SK-N-SH (cell line): ENCODE results near the gene LSMEM2. TPM values are rescaled to one million over a fixed set of nuclear protein-coding genes. Genes with fewer than 3 reads are reported as not detected.

Source experiments
- CTCF ChIA-PET: fragments of 300-600, 350-600 bp; formaldehyde crosslinking; extraction: SDS; loops from one replicate; lab custom pipeline; 2021; lab: Yijun Ruan, JAX
- POLR2A ChIA-PET: fragments of 350-600 bp; sonication (Branson Sonifier 250); formaldehyde crosslinking; extraction: SDS; loops from one replicate; lab custom pipeline; 2020; ENCODE audit warnings: antibody characterized with exemption, inconsistent platforms; lab: Yijun Ruan, JAX
- DNase-seq: peaks from one replicate; pipeline ENCODE4 v3.0.0; 2012
- H2AFZ ChIP-seq: fragments of 200-600 bp; sonication (generic); 2 replicates; pipeline ENCODE4 v1.8.1; 2016; ENCODE audit warnings: antibody characterized with exemption, mild to moderate bottlenecking, low read depth
- H3F3A ChIP-seq: fragments of 200-600 bp; sonication (generic); replicated peaks from 2 replicates; pipeline ENCODE3; 2016; ENCODE audit warnings: antibody characterized with exemption, mild to moderate bottlenecking; ENCODE audit not compliant: insufficient read depth
- H3K27ac ChIP-seq, 2 experiments: fragments of 200-500 bp in 1 of 2; fragments of 200-600 bp in 1 of 2; sonication (Bioruptor generic) in 1 of 2; sonication (generic), shearing (Covaris generic) in 1 of 2; 2 replicates each; pipeline versions ENCODE4 v1.5.1 to v1.6.1; 2014 to 2016; ENCODE audit warnings: low read depth in 2 of 2, inconsistent platforms in 1 of 2, low read length in 1 of 2, mild to moderate bottlenecking in 1 of 2, mixed read lengths in 1 of 2
- H3K27me3 ChIP-seq: fragments of 200-600 bp; sonication (generic), shearing (Covaris generic); 2 replicates; pipeline ENCODE4 v1.6.1; 2016; ENCODE audit warnings: mixed run types; ENCODE audit not compliant: insufficient read depth
- H3K36me3 ChIP-seq, 2 experiments: fragments of 200-500 bp in 1 of 2; fragments of 200-600 bp in 1 of 2; sonication (Bioruptor generic) in 1 of 2; sonication (generic) in 1 of 2; replicated peaks in 1 of 2; 2 replicates each; pipeline versions ENCODE3 to v1.5.1; 2014 to 2016; ENCODE audit warnings: low read length in 1 of 2, mild to moderate bottlenecking in 1 of 2; ENCODE audit not compliant: insufficient read depth in 2 of 2, control insufficient read depth in 1 of 2
- H3K4me1 ChIP-seq, 2 experiments: fragments of 200-500 bp in 1 of 2; fragments of 200-600 bp in 1 of 2; sonication (Bioruptor generic) in 1 of 2; sonication (generic), shearing (Covaris generic) in 1 of 2; 2 replicates each; pipeline versions ENCODE4 v1.5.1 to v1.6.1; 2014 to 2016; ENCODE audit warnings: low read depth in 1 of 2, low read length in 1 of 2, mixed run types in 1 of 2; ENCODE audit not compliant: insufficient read depth in 2 of 2, control insufficient read depth in 1 of 2
- H3K4me2 ChIP-seq: fragments of 200-600 bp; sonication (generic), shearing (Covaris generic); 2 replicates; pipeline ENCODE4 v1.6.1; 2017; ENCODE audit warnings: mixed run types
- H3K4me3 ChIP-seq, 2 experiments: fragments of 200-500 bp in 1 of 2; fragments of 200-600 bp in 1 of 2; sonication (Bioruptor generic) in 1 of 2; sonication (generic), shearing (Covaris generic) in 1 of 2; 2 replicates each; pipeline versions ENCODE4 v1.5.1 to v1.8.1; 2014 to 2016; ENCODE audit warnings: low read depth in 2 of 2, inconsistent platforms in 1 of 2, low read length in 1 of 2, mild to moderate bottlenecking in 1 of 2, mixed read lengths in 1 of 2, moderate library complexity in 1 of 2
- H3K79me2 ChIP-seq: fragments of 200-600 bp; sonication (generic); 2 replicates; pipeline ENCODE4 v1.8.1; 2017; ENCODE audit warnings: mild to moderate bottlenecking; ENCODE audit not compliant: insufficient read depth
- H3K9ac ChIP-seq: fragments of 200-600 bp; sonication (generic); 2 replicates; pipeline ENCODE4 v1.6.1; 2017; ENCODE audit warnings: mixed run types
- H3K9me2 ChIP-seq: fragments of 200-600 bp; sonication (generic); 2 replicates; pipeline ENCODE4 v1.6.1; 2017; ENCODE audit warnings: mixed run types
- H3K9me3 ChIP-seq: fragments of 200-600 bp; sonication (generic); 2 replicates; pipeline ENCODE4 v1.6.1; 2017; ENCODE audit warnings: mixed run types, mild to moderate bottlenecking, moderate library complexity
- H4K20me1 ChIP-seq: fragments of 200-600 bp; sonication (generic); 2 replicates; pipeline ENCODE4 v1.6.1; 2017; ENCODE audit warnings: mild to moderate bottlenecking, mixed run types; ENCODE audit not compliant: insufficient read depth
- FOXJ3 ChIP-seq: sonication (generic); formaldehyde crosslinking; IDR thresholded peaks from 2 replicates; pipeline ENCODE4 v1.5.1; 2020; ENCODE audit warnings: mild to moderate bottlenecking, missing genetic modification reagents
- FOXM1 ChIP-seq: IDR thresholded peaks from 2 replicates; pipeline ENCODE4 v1.4.0; 2012; ENCODE audit warnings: low read depth, mild to moderate bottlenecking
- RAD21 ChIP-seq: IDR thresholded peaks from 2 replicates; pipeline ENCODE4 v1.6.1; 2012; ENCODE audit warnings: mild to moderate bottlenecking, low read length
- RFX5 ChIP-seq: IDR thresholded peaks from 2 replicates; pipeline ENCODE4 v1.6.1; 2012; ENCODE audit warnings: mild to moderate bottlenecking, improper control_type of control experiment, low read length
- RXRA ChIP-seq: IDR thresholded peaks from 2 replicates; pipeline ENCODE4 v1.4.0; 2012; ENCODE audit warnings: low read depth, mild to moderate bottlenecking, borderline replicate concordance
- SMC3 ChIP-seq: IDR thresholded peaks from 2 replicates; pipeline ENCODE4 v1.6.1; 2012; ENCODE audit warnings: low read depth, low read length, improper control_type of control experiment
- WGBS: methylation state at CpG from one replicate; pipeline ENCODE4 v1.1.6; 2017; ENCODE audit warnings: low lambda C conversion rate; 5-methylcytosine and 5-hydroxymethylcytosine counted together
- polyA plus RNA-seq, 3 experiments: library from polyadenylated mRNA; depleted of rRNA; stranded (reverse); fragments of >200 nt; gene quantifications; 2 replicates each; pipeline ENCODE4 v1.2.3, GENCODE V29; 2012
- TF ChIP-seq, protein P1 (sequence below): IDR thresholded peaks from 2 replicates; pipeline ENCODE4 v1.4.0; 2012; ENCODE audit warnings: low read depth, borderline replicate concordance
- TF ChIP-seq, protein P2 (sequence below): fragments of 200-600 bp; sonication (generic); IDR thresholded peaks from 2 replicates; pipeline ENCODE4 v1.6.1; 2017; ENCODE audit warnings: antibody characterized with exemption, mild to moderate bottlenecking, moderate library complexity

The LSMEM2 gene
- polyA plus RNA-seq, 1 of the 3 experiments (the other 2 are of a cell fraction): 0.03 TPM

DNA sequence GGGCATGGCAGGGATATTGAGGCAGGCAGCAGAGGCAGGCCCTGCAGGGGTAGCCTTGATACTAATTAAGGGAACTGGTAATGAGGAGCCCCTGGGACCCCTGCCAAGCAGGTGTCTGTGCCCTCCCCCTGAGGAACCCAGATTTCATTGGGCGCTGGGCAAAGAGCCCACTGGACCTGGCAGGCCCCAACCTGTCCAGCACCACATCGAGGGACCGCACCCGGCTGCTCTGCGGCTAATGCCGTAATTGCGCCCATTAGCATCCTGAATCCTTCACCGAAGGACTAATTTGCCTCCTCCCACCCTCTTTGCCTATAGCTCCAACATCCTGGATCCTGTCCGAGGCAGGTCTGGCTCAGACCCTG lies 23.7 kb upstream of the LSMEM2 start:
- peaks cover 27 to 53% of the 10 kb centered on the region in 2 experiments for H3K36me3 ChIP-seq

GRCh38 chr3:50256978-50257890 lies 21.7 kb upstream of the LSMEM2 start:
- Histone ChIP-seq H3K9me2 (no peaks in the 10 kb centered on the region), H3K4me1 (peaks cover 15 to 19% of the 10 kb centered on the region in 2 experiments; a peak in 2 of 4 replicates), H3K9me3 (no peaks in the 10 kb centered on the region), H3K79me2 (peaks cover 39% of the 10 kb centered on the region), H4K20me1 (peaks cover 28% of the 10 kb centered on the region), H2AFZ (no peak overlapping the region), H3K4me2 (no peak overlapping the region), H3F3A (peaks cover 34% of the 10 kb centered on the region), H3K4me3 (no peak overlapping the region; a peak in 1 of 4 replicates), H3K9ac (no peak overlapping the region), H3K27ac (no peak overlapping the region), H3K36me3 (peaks cover 23 to 46% of the 10 kb centered on the region in 2 experiments), H3K27me3 (no peaks in the 10 kb centered on the region)
- TF ChIP-seq, protein P1, sequence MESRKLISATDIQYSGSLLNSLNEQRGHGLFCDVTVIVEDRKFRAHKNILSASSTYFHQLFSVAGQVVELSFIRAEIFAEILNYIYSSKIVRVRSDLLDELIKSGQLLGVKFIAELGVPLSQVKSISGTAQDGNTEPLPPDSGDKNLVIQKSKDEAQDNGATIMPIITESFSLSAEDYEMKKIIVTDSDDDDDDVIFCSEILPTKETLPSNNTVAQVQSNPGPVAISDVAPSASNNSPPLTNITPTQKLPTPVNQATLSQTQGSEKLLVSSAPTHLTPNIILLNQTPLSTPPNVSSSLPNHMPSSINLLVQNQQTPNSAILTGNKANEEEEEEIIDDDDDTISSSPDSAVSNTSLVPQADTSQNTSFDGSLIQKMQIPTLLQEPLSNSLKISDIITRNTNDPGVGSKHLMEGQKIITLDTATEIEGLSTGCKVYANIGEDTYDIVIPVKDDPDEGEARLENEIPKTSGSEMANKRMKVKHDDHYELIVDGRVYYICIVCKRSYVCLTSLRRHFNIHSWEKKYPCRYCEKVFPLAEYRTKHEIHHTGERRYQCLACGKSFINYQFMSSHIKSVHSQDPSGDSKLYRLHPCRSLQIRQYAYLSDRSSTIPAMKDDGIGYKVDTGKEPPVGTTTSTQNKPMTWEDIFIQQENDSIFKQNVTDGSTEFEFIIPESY: no peak
- TF ChIP-seq RAD21 (peak; percentile 54), FOXM1 (no peak), RFX5 (no peak), RXRA (no peak), SMC3 (peak; percentile 36; the same call in 1 of the 2 replicates)
- TF ChIP-seq, protein P2, sequence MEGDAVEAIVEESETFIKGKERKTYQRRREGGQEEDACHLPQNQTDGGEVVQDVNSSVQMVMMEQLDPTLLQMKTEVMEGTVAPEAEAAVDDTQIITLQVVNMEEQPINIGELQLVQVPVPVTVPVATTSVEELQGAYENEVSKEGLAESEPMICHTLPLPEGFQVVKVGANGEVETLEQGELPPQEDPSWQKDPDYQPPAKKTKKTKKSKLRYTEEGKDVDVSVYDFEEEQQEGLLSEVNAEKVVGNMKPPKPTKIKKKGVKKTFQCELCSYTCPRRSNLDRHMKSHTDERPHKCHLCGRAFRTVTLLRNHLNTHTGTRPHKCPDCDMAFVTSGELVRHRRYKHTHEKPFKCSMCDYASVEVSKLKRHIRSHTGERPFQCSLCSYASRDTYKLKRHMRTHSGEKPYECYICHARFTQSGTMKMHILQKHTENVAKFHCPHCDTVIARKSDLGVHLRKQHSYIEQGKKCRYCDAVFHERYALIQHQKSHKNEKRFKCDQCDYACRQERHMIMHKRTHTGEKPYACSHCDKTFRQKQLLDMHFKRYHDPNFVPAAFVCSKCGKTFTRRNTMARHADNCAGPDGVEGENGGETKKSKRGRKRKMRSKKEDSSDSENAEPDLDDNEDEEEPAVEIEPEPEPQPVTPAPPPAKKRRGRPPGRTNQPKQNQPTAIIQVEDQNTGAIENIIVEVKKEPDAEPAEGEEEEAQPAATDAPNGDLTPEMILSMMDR: peak; percentile 70
- ChIA-PET CTCF (interaction anchor here (0.6 to 61.6 kb wide), 11 partner anchors 9 to 92 kb away, joined by 3 to 1375 read pairs (median 4); partner anchors contain the start of genes GNAI2, GNAT1 and SEMA3B), POLR2A (no interaction called here)
- peak; percentile 65 for DNase-seq
- 93% methylated on average over 20 of the region's 20 CpGs for WGBS

More for the DNA sequence above, 23.7 kb upstream of the LSMEM2 start:
- H4K20me1 ChIP-seq: peaks cover 48% of the 10 kb centered on the region
- peaks cover 47% of the 10 kb centered on the region for H3K79me2 ChIP-seq
- H3K4me1 ChIP-seq: peaks cover 6% of the 10 kb centered on the region in 2 experiments; a peak in 1 of 4 replicates
- H3K9ac ChIP-seq: no peak overlapping the region
- peaks cover 30% of the 10 kb centered on the region for H3F3A ChIP-seq
- no peak overlapping the region for H3K4me2 ChIP-seq
- CTCF ChIA-PET: interaction anchor here (0.7 to 61.6 kb wide), 4 partner anchors 8 to 69 kb away, joined by 3 to 1375 read pairs (median 306); partner anchors contain the start of genes GNAI2 and GNAT1
- no peak overlapping the region; a peak in 1 of 4 replicates for H3K27ac ChIP-seq
- 100% methylated on average over 2 of the region's 9 CpGs for WGBS
- TF ChIP-seq FOXJ3 (CRISPR knock-in tag) (no peak), RAD21 (no peak)
- H3K9me2 ChIP-seq: no peaks in the 10 kb centered on the region
- H3K27me3 ChIP-seq: no peaks in the 10 kb centered on the region
- H2AFZ ChIP-seq: no peak overlapping the region
- no peak for DNase-seq
- no peaks in the 10 kb centered on the region for H3K9me3 ChIP-seq
- POLR2A ChIA-PET: no interaction called here
- no peak overlapping the region for H3K4me3 ChIP-seq
